K562 (cell line): ENCODE results near the gene ITGA11. TPM values are rescaled to one million over a fixed set of nuclear protein-coding genes. Genes with fewer than 3 reads are reported as not detected.

Experiments
- ATAC-seq: fragments of 200-7000 bp; cut with Tn5 transposase; 3 replicates; pipeline ENCODE4 v1.9.1; 2020; ENCODE audit warnings: moderate library complexity
- BruUV-seq: library from RNA; stranded (reverse); fragments of 400-500 nt; replicated peaks from 2 replicates; lab custom pipeline; 2021; lab: Mats Ljungman, UMichigan
- CTCF ChIA-PET: fragments of 300-600 bp; formaldehyde crosslinking; extraction: SDS; loops from one replicate; lab custom pipeline; 2021; ENCODE audit warnings: low intra/inter-chr PET ratio; lab: Yijun Ruan, JAX
- POLR2A ChIA-PET: fragments of 300-600, 350-650 bp; sonication (Branson Sonifier 250); formaldehyde crosslinking; extraction: SDS; loops from one replicate; lab custom pipeline; 2021; ENCODE audit warnings: antibody characterized with exemption, inconsistent platforms; lab: Yijun Ruan, JAX
- DNase-seq, 4 experiments: peaks; one replicate each; pipeline versions ENCODE4 v3.0.0 to v3.0.0-alpha.2; 2011 to 2018; ENCODE audit warnings: low spot score in 3 of 4, mixed read lengths in 3 of 4; ENCODE audit errors: extremely low read depth in 1 of 4
- FAIRE-seq: peaks from 2 replicates; lab custom pipeline; 2011; peaks lifted over from hg19 to GRCh38; lab: Jason Lieb, UNC
- H2AFZ ChIP-seq: 2 replicates; pipeline ENCODE4 v1.6.0; 2011; ENCODE audit warnings: low read depth, low read length, control low read depth, inconsistent platforms
- H3K27ac ChIP-seq: fragments of 200-600 bp; 3 replicates; pipeline ENCODE4 v1.8.0; 2011; ENCODE audit warnings: low read depth, mild to moderate bottlenecking, control low read depth, inconsistent platforms, low read length, moderate library complexity, mixed read lengths; ENCODE audit errors: extremely low read depth
- H3K27me3 ChIP-seq, 2 experiments: fragments of 300-600 bp in 1 of 2; 2 replicates in 1 of 2; 3 replicates in 1 of 2; pipeline versions ENCODE4 v1.6.0 to v1.8.0; 2011; ENCODE audit warnings: inconsistent platforms in 2 of 2, low read length in 2 of 2, mild to moderate bottlenecking in 1 of 2, mixed read lengths in 1 of 2, moderate library complexity in 1 of 2; ENCODE audit not compliant: control insufficient read depth in 2 of 2, insufficient read depth in 2 of 2
- H3K36me3 ChIP-seq: fragments of 300-600 bp; 3 replicates; pipeline ENCODE4 v1.8.0; 2011; ENCODE audit warnings: mild to moderate bottlenecking, low read length, inconsistent platforms; ENCODE audit not compliant: control insufficient read depth, insufficient read depth
- H3K4me1 ChIP-seq, 2 experiments: fragments of 200-600 bp in 1 of 2; replicated peaks in 1 of 2; 2 replicates in 1 of 2; 3 replicates in 1 of 2; pipeline versions ENCODE4 v1.5.1 to v1.8.0; 2011; ENCODE audit warnings: inconsistent platforms in 2 of 2, low read length in 2 of 2, mild to moderate bottlenecking in 1 of 2, mixed read lengths in 1 of 2, moderate library complexity in 1 of 2; ENCODE audit not compliant: control insufficient read depth in 2 of 2, insufficient read depth in 2 of 2
- H3K4me2 ChIP-seq: 2 replicates; pipeline ENCODE4 v1.6.1; 2011; ENCODE audit warnings: low read length, control low read depth, inconsistent platforms, mixed read lengths; ENCODE audit not compliant: insufficient read depth
- H3K4me3 ChIP-seq: fragments of 200-600 bp; sonication (generic), shearing (Covaris generic); 2 replicates; pipeline ENCODE4 v1.5.1; 2016; ENCODE audit warnings: control low read depth, inconsistent platforms
- H3K79me2 ChIP-seq: fragments of 200-600 bp; 3 replicates; pipeline ENCODE4 v1.8.0; 2011; ENCODE audit warnings: low read length, inconsistent platforms; ENCODE audit not compliant: control insufficient read depth, insufficient read depth
- H3K9ac ChIP-seq, 2 experiments: 2 replicates each; pipeline versions ENCODE4 v1.6.0 to v1.6.1; 2011; ENCODE audit warnings: low read depth in 2 of 2, low read length in 2 of 2, control low read depth in 1 of 2, inconsistent platforms in 1 of 2, mild to moderate bottlenecking in 1 of 2, mixed read lengths in 1 of 2; ENCODE audit not compliant: insufficient read depth in 1 of 2
- H3K9me1 ChIP-seq: one replicate; pipeline ENCODE4 v1.6.0; 2011; ENCODE audit warnings: inconsistent platforms, mild to moderate bottlenecking, low read length, moderate library complexity; ENCODE audit not compliant: control insufficient read depth, insufficient read depth
- H3K9me3 ChIP-seq: replicated peaks from 2 replicates; pipeline ENCODE4 v1.5.1; 2011; ENCODE audit warnings: low read depth, low read length, inconsistent platforms; ENCODE audit not compliant: control insufficient read depth, insufficient read depth
- H4K20me1 ChIP-seq: replicated peaks from 2 replicates; pipeline ENCODE4 v1.6.1; 2011; ENCODE audit warnings: low read length, inconsistent platforms, mixed read lengths; ENCODE audit not compliant: control insufficient read depth, insufficient read depth
- BCOR ChIP-seq: fragments of 450-650 bp; IDR thresholded peaks from 2 replicates; pipeline ENCODE4 v1.6.1; 2016
- HEY1 ChIP-seq: fragments of 250-450 bp; sonication (Bioruptor Pico); IDR thresholded peaks from 2 replicates; pipeline ENCODE4 v1.5.0; 2020; ENCODE audit warnings: mild to moderate bottlenecking, moderate library complexity, borderline replicate concordance
- NEUROD1 ChIP-seq: fragments of 150-350 bp; IDR thresholded peaks from 2 replicates; pipeline ENCODE4 v1.6.1; 2014; ENCODE audit warnings: borderline replicate concordance, low read length, low read depth; ENCODE audit not compliant: partially characterized antibody
- PHF8 ChIP-seq: fragments of 200-600 bp; sonication (generic); IDR thresholded peaks from 2 replicates; pipeline ENCODE4 v1.6.1; 2012; ENCODE audit warnings: mixed run types, mild to moderate bottlenecking, inconsistent platforms, low read length, moderate library complexity, borderline replicate concordance
- SMC3 ChIP-seq: conservative IDR thresholded peaks from 2 replicates; pipeline ENCODE4 v1.6.1; 2011; ENCODE audit warnings: low read depth, low read length, improper control_type of control experiment; ENCODE audit not compliant: insufficient read depth
- SPI1 ChIP-seq: IDR thresholded peaks from 2 replicates; pipeline ENCODE4 v1.6.1; 2011; ENCODE audit warnings: low read depth, low read length, control low read depth, borderline replicate concordance
- ZNF232 ChIP-seq: sonication (generic); formaldehyde crosslinking; IDR thresholded peaks from 2 replicates; pipeline ENCODE4 v1.8.0; 2022; ENCODE audit warnings: mild to moderate bottlenecking, missing genetic modification reagents
- ZNF316 ChIP-seq: fragments of 450-650 bp; IDR thresholded peaks from 2 replicates; pipeline ENCODE4 v1.6.1; 2016
- ZNF445 ChIP-seq: fragments of 250-450 bp; sonication (Bioruptor Pico); IDR thresholded peaks from 2 replicates; pipeline ENCODE4 v1.4.0; 2020; ENCODE audit warnings: low read depth, mild to moderate bottlenecking, moderate library complexity
- WGBS: fragments of 100-300 bp; shearing (Covaris generic); methylation state at CpG from one replicate; pipeline ENCODE4 v1.1.6; 2016; ENCODE audit warnings: low coverage, mixed read lengths; ENCODE audit not compliant: insufficient coverage; ENCODE audit errors: missing lambda C conversion rate; 5-methylcytosine and 5-hydroxymethylcytosine counted together
- in situ Hi-C: fragments of 300-500 bp; cut with MboI; formaldehyde crosslinking; loops from 4 replicates; pipeline ENCODE4 v1.15.0; 2018; ENCODE audit warnings: inconsistent platforms, mixed read lengths
- intact Hi-C: fragments of 100-400 bp; cut with micrococcal nuclease; formaldehyde crosslinking; loops from 2 replicates; pipeline ENCODE4 v1.14.2; 2022
- polyA plus RNA-seq, 8 experiments: library from polyadenylated mRNA; depleted of rRNA in 4 of 8; stranded (reverse) in 5 of 8; unstranded in 3 of 8; fragments of >200 nt; fragmentation: Nextera tagmentation in 2 of 8; fragmentation: Illumina TruSeq in 1 of 8; extraction: Ambion mirVana in 2 of 8; extraction: Trizol in 1 of 8; gene quantifications; 2 replicates each; pipeline versions ENCODE4 v1.2.1 to v1.2.3, GENCODE V29; 2011 to 2014; ENCODE audit warnings: inconsistent platforms in 1 of 8, missing spikeins in 1 of 8
- total RNA-seq, 7 experiments: library from RNA; depleted of rRNA in 6 of 7; stranded (reverse); fragments of >200 nt in 6 of 7; fragmentation: Illumina TruSeq in 2 of 7; extraction: Trizol in 2 of 7; gene quantifications; 2 replicates each; pipeline versions ENCODE4 v1.2.1 to v1.2.3, GENCODE V29; 2011 to 2021; ENCODE audit warnings: low replicate concordance in 1 of 7
- TF ChIP-seq, protein P1 (sequence below): fragments of 250-450 bp; sonication (Bioruptor Pico); IDR thresholded peaks from 2 replicates; pipeline ENCODE4 v1.4.0; 2020
- TF ChIP-seq, protein P2 (sequence below): fragments of 250-450 bp; sonication (Bioruptor Pico); IDR thresholded peaks from 2 replicates; pipeline ENCODE4 v1.9.0; 2021; ENCODE audit warnings: mild to moderate bottlenecking
- TF ChIP-seq, protein P3 (sequence below), 3 experiments: fragments of 200-800 bp in 1 of 3; sonication (Bioruptor generic) in 1 of 3; sonication (generic) in 1 of 3; formaldehyde crosslinking in 1 of 3; IDR thresholded peaks; 2 replicates each; pipeline versions ENCODE4 v1.6.1 to v1.8.0; 2016 to 2022; ENCODE audit warnings: mild to moderate bottlenecking in 2 of 3, missing compliant biosample characterization in 2 of 3, missing genetic modification characterization in 2 of 3, missing genetic modification reagents in 1 of 3
- TF ChIP-seq, protein P4 (sequence below): fragments of 200-800 bp; sonication (Bioruptor generic); IDR thresholded peaks from 2 replicates; pipeline ENCODE4 v1.6.1; 2017; ENCODE audit warnings: missing genetic modification characterization, missing compliant biosample characterization

ITGA11 gene
- total and polyA plus RNA-seq, 9 of the 15 experiments (the other 6 are each of a cell fraction or from before 2014, with no cell fraction given), result 0.01 TPM; not detected in 8

DNA sequence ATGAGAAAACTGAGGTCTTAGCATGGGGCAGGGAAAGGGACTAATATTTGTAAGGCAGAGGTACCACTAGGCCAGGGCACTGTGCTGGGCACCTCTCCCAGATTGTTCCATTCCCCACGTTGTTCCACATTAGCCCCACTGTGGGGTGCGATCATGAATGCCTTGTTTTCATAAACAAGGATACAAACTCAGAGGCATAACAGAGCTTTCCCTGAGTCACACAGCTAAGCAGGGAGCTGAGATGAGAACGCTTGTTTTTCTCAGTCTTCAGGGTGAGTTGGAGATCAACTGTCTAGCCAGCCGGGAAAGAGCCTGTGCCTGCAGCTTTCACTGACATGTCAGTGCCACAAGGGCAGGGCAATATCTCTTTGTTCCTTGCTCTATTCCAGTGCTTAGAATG is 47.9 kb upstream of the ITGA11 start (continued):
- TF ChIP-seq, protein P1, sequence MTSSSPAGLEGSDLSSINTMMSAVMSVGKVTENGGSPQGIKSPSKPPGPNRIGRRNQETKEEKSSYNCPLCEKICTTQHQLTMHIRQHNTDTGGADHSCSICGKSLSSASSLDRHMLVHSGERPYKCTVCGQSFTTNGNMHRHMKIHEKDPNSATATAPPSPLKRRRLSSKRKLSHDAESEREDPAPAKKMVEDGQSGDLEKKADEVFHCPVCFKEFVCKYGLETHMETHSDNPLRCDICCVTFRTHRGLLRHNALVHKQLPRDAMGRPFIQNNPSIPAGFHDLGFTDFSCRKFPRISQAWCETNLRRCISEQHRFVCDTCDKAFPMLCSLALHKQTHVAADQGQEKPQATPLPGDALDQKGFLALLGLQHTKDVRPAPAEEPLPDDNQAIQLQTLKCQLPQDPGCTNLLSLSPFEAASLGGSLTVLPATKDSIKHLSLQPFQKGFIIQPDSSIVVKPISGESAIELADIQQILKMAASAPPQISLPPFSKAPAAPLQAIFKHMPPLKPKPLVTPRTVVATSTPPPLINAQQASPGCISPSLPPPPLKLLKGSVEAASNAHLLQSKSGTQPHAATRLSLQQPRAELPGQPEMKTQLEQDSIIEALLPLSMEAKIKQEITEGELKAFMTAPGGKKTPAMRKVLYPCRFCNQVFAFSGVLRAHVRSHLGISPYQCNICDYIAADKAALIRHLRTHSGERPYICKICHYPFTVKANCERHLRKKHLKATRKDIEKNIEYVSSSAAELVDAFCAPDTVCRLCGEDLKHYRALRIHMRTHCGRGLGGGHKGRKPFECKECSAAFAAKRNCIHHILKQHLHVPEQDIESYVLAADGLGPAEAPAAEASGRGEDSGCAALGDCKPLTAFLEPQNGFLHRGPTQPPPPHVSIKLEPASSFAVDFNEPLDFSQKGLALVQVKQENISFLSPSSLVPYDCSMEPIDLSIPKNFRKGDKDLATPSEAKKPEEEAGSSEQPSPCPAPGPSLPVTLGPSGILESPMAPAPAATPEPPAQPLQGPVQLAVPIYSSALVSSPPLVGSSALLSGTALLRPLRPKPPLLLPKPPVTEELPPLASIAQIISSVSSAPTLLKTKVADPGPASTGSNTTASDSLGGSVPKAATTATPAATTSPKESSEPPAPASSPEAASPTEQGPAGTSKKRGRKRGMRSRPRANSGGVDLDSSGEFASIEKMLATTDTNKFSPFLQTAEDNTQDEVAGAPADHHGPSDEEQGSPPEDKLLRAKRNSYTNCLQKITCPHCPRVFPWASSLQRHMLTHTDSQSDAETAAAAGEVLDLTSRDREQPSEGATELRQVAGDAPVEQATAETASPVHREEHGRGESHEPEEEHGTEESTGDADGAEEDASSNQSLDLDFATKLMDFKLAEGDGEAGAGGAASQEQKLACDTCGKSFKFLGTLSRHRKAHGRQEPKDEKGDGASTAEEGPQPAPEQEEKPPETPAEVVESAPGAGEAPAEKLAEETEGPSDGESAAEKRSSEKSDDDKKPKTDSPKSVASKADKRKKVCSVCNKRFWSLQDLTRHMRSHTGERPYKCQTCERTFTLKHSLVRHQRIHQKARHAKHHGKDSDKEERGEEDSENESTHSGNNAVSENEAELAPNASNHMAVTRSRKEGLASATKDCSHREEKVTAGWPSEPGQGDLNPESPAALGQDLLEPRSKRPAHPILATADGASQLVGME (CRISPR knock-in tag), result no peak
- TF ChIP-seq ZNF445 (CRISPR knock-in tag), result no peak

DNA sequence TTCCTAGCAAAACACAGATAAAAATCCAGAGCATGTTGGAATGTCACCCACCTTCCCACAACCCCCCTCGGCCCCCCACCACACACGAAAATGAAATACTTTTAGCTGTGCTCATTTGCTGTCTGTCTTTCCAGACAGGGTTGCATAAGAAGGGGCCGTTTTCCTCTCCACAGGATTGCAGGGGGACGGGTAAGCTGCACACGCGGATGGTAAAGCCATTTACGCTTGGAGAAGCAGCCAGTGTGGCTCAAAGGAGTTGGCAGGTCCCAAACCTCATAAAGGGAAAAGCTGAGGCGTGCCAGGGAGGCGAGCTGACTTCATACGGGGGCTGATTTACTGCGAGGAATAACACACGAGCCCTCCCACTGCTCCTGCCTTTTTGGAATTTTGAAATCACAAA is 47.4 kb upstream of the ITGA11 start:
- Histone ChIP-seq H3K4me3 (no peak overlapping the region), H3K79me2 (no peaks in the 10 kb centered on the region), H3K4me2 (no peak overlapping the region), H3K27me3 (peaks cover 0 to 14% of the 10 kb centered on the region in 2 experiments; a peak in 3 of 5 replicates), H3K9ac (no peak overlapping the region), H2AFZ (no peak overlapping the region), H3K9me1 (no peaks in the 10 kb centered on the region), H4K20me1 (no peaks in the 10 kb centered on the region; the same call in 1 of the 2 replicates), H3K9me3 (no peaks in the 10 kb centered on the region), H3K36me3 (no peaks in the 10 kb centered on the region), H3K4me1 (no peaks in the 10 kb centered on the region), H3K27ac (no peak overlapping the region)
- intact Hi-C loops (no loop called here), in situ Hi-C loops (no loop called here)
- DNase-seq, result no peak
- no TSS peak for BruUV-seq
- no peak for ATAC-seq
- ChIA-PET POLR2A (no interaction called here), CTCF (no interaction called here)
- WGBS, result under 1% methylated on average over 12 of the region's 12 CpGs
- no peak for FAIRE-seq
- TF ChIP-seq, protein P2, sequence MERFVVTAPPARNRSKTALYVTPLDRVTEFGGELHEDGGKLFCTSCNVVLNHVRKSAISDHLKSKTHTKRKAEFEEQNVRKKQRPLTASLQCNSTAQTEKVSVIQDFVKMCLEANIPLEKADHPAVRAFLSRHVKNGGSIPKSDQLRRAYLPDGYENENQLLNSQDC (CRISPR knock-in tag), result no peak
- no peak for TF ChIP-seq SMC3
- TF ChIP-seq SPI1, result no peak
- no peak for TF ChIP-seq PHF8
- TF ChIP-seq ZNF316, result no peak
- TF ChIP-seq, protein P3, sequence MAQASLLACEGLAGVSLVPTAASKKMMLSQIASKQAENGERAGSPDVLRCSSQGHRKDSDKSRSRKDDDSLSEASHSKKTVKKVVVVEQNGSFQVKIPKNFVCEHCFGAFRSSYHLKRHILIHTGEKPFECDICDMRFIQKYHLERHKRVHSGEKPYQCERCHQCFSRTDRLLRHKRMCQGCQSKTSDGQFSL (CRISPR knock-in tag; IDR thresholded peaks at IDR 0.05), result no peak
- TF ChIP-seq, protein P3 (tag; IDR thresholded peaks at IDR 0.05), result no peak
- TF ChIP-seq, protein P4, sequence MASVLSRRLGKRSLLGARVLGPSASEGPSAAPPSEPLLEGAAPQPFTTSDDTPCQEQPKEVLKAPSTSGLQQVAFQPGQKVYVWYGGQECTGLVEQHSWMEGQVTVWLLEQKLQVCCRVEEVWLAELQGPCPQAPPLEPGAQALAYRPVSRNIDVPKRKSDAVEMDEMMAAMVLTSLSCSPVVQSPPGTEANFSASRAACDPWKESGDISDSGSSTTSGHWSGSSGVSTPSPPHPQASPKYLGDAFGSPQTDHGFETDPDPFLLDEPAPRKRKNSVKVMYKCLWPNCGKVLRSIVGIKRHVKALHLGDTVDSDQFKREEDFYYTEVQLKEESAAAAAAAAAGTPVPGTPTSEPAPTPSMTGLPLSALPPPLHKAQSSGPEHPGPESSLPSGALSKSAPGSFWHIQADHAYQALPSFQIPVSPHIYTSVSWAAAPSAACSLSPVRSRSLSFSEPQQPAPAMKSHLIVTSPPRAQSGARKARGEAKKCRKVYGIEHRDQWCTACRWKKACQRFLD, result no peak
- TF ChIP-seq BCOR, result no peak
- TF ChIP-seq NEUROD1, result no peak
- TF ChIP-seq ZNF232 (CRISPR knock-in tag), result no peak
- no peak for TF ChIP-seq HEY1 (CRISPR knock-in tag)
